ENCODE data around the gene FOXJ1. TPM values are rescaled to one million over a fixed set of nuclear protein-coding genes. Genes with fewer than 3 reads are reported as not detected.

FOXJ1 gene
- total RNA-seq, 1 experiment from 2014 or later = not detected

DNA sequence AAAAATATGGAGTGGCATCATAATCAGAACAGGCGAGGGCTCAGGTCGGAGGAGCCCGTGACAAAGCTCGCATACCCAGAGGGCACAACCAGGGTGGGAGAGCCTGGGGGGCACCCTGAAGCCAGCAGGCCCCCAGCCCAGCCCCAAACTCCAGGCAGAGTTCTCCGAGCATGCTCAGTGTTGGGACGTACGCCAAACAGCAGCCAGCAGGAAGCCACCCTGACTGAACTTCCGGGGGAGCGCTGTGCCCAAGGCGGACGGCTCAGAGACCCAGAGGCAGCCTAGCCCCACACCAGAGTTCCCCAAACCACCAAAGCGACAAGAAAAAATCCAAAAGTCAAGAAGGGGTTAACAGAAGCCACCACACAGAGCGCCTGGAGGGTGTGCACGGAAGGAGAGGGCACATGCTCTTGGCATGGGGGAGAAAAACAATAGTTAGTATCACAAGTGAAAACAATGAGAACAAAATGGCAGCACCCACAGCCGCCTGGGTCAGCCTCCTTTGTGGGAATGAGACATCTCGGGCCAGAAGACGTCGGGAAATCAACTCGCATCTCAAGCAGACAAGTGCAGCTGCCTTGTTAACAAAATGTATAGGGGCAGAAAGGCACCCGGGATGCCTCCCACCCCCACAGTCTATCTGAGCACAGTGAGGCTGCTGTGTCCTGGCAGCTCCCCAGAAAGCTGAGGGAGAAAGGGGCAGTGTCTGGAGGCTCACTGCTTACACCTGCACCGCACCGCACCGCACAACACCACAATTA is 49.3 kb downstream of the FOXJ1 start:
- no peak for DNase-seq (ENCODE audit: low read depth)

DNA sequence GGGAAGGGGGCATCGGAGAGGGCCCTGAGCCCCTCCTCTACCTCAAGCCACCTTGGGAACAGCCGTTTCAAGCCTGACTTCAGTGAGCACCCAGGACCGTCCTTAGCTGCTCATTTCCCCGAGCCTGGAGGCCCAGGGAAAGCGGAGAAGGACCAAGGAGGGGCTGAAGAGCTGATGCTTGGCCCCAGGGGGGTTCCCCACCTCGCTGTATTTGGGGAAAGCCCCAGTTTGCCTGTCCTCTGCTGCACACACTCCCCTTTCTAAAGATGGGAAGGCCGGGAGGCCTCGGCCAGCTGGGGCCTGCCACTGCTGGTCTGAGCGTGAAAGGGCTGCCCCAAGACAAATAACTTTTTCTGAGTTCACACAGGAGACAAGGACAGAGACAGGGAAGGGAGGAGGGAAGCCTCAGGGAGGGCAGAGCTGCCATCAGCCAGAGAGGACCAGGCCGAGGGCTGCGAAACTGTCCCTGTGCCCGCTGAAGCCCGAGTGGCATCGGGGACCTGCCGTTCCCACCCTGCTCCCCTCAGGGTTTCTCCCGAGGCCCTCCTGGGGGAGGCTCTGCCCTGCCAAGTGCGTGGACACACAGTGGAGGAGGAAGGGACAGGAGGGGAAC is 50.4 kb downstream of the FOXJ1 start:
- DNase-seq (ENCODE audit: low read depth) = no peak

DNA sequence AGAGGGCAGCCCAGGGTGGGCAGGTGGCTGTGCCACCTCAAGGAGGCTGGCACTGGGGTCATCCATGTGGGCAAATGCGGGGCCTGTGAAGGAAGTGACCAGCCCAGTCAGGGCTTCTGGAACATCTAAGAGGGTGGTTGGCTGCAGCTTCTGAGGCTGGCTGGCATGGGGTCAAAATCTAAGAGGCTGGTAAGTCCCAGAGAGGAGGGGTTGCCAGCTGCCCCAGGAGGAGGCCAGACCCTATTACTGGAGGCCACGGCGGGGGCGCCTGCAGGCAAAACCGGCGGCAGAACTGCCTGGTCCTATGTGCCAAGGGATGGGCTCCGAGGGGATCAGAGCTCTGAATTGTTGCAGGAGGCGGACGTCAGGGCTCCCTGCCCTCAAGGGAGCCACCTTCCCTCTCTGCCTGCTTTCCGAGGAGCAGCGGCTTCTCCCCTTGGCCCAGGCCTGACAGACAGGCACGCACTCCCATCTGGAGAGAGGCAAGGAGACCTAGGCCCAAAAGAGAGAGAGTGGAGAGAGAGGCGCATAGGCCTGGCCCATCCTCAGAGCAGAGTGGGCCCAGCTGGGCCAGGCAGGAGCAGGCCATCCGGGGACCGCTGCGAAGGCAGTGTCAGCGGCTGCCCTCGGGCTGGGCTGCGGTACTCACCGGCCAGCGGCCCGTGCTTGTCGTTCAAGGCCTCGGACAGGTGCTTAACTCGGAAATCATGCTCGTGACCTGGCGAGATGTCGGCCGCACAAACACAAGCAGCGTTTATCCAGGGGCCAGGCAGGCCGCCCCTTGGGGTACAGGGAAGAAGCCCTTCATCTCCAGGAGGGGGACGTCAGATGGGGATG is 51.1 kb downstream of the FOXJ1 start:
- no peak for DNase-seq (ENCODE audit: low read depth)

DNA sequence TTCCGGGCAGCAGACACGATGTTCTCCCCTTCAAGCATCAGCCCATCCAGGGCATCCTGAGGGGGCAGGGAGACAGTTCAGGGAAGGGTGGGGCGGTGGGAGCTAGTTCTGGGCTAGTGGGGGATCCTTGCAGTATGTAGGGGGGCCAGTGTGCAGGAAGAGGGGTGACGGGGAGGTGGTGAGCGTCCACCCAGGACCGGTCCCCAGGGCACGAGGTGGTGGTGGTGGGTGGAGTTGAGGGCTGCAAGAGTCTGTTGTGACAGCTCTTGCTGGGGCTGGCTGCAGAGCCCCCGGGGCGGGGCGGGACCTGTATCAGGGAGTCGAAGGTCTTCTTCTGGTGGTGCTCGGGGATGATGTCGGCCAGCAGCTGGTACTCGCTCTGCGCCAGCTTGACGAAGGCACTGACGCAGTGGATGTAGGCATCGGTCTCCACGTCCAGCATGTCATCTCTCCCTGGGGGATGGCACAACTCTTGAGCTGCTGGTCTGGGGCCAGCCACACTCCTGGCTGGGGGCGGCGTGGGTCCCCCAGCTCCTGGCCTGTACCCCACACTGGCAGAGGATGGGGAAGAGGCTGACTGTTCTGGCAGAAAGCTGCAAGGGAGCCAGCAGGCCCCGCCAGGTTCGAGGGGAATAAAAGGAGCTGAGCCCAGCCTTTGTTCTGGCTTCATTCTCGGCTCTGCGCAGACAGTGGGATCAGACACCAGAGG is 52.0 kb downstream of the FOXJ1 start:
- DNase-seq (ENCODE audit: low read depth) = no peak

DNA sequence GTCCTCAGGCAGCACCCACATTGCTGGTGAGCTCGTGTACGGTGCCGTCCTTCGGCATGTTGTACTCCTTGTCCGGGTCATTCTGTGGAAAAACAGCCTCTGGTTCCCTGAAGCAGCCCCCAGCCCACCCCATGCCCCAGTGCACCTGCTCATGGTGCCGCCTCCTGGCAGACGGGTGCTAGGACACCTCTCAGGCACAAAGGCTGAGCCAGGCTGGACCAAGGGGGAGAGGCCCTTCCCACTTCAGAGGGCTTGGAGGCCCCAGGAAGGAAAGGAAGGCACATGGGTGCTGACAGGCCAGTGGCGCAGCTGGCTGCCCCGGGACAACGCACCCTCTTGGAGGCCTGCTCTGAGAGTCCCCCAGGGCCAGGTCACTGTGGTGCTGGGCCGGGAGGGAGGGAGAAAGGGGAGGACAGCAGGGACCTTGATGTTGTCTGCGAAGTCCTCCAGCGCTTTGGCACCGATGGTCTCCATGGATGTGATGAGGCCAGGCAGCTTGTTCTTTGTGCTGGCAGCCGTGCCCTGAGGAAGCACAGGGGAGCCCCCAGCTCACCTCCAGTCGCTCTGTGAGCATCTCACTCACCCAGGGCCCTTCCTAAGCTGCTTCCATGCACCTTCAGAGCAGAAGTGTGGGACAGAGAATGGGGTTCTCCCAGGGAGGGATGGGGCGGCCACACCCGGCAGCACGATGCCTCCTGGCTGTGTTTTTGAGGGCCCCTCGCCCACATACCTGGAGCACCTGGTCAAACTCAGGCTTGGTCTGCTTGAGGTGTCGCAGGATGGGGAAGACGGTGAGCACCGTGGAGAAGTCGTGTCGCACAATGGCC is 52.8 kb downstream of the FOXJ1 start:
- DNase-seq (ENCODE audit: low read depth) = no peak

DNA sequence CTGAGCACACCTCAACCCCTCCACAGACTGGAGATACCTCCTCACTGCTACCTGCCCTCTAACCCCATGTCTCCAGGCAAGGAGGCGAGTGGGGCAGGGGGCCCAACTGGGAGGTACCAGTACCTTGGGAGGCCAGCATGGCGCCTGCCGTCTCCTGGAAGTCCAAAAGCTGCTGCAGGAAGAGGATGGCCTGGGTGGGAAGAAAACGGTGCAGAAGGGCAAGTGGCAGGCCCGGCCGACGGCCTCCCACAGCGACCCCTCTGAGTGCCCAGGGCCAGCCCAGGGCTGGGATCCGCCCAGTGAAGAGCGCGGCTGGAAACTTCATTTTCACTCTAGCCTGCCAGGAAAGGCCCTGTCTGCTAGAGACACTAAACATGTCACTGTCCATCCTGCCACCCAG is 53.5 kb downstream of the FOXJ1 start:
- no peak for DNase-seq (ENCODE audit: low read depth)

DNA sequence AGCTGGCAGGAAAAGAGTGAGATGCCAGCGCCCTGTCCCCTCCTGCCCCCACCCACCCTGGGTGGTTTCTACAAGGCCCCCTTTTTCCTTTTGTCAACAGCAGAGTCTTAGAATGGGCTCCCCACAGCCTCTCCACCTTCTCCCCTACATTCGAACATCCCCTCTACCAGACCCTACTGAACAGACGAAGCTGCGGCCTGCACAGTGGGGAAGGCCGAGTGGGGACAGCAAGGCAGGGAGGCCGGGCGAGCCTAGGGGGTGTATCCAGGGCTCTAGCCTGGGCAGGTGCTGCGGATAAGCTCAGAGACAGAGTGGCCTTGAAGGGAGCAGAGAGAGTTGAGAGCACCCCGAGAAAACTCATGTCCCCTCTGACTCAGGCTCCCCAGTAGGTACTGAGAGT is 54.7 kb downstream of the FOXJ1 start:
- DNase-seq (ENCODE audit: low read depth) = no peak

Other genes starting within 250 kb of the FOXJ1 start
- 8.5 and 14.4 TPM in 2 replicates for gene TRIM65, start 244.3 kb downstream of the FOXJ1 start, total RNA-seq (2014; rRNA removed; shearing (Covaris generic))
- 25.4 and 36.3 TPM in 2 replicates for gene MRPL38, start 236.4 kb downstream of the FOXJ1 start, total RNA-seq (2014; rRNA removed; shearing (Covaris generic))
- 6.0 and 8.0 TPM in 2 replicates for gene FBF1, start 200.2 kb downstream of the FOXJ1 start, total RNA-seq (2014; rRNA removed; shearing (Covaris generic))
- 21.4 TPM in 2 replicates for gene ACOX1, start 162.1 kb downstream of the FOXJ1 start, total RNA-seq (2014; rRNA removed; shearing (Covaris generic))
- 12.6 and 16.5 TPM in 2 replicates for gene TEN1, start 162.0 kb downstream of the FOXJ1 start, total RNA-seq (2014; rRNA removed; shearing (Covaris generic))
- 1.4 and 2.2 TPM in 2 replicates for gene CDK3, start 140.4 kb downstream of the FOXJ1 start, total RNA-seq (2014; rRNA removed; shearing (Covaris generic))
- not detected in 2 replicates for gene EVPL, start 113.9 kb downstream of the FOXJ1 start, total RNA-seq (2014; rRNA removed; shearing (Covaris generic))
- gene SRP68, start 68.7 kb downstream of the FOXJ1 start, total RNA-seq (2014; rRNA removed; shearing (Covaris generic)) = 16.3 and 21.1 TPM in 2 replicates
- gene GALR2, start 66.5 kb downstream of the FOXJ1 start, total RNA-seq (2014; rRNA removed; shearing (Covaris generic)) = not detected in 2 replicates
- not detected in 2 replicates for gene ZACN, start 62.1 kb downstream of the FOXJ1 start, total RNA-seq (2014; rRNA removed; shearing (Covaris generic))
- 32.4 and 45.0 TPM in 2 replicates for gene EXOC7, start 37.5 kb downstream of the FOXJ1 start, total RNA-seq (2014; rRNA removed; shearing (Covaris generic))
- gene RNF157, start 99.2 kb upstream of the FOXJ1 start, total RNA-seq (2014; rRNA removed; shearing (Covaris generic)) = 3.5 and 5.8 TPM in 2 replicates
- 20.5 and 22.0 TPM in 2 replicates for gene UBALD2, start 124.1 kb upstream of the FOXJ1 start, total RNA-seq (2014; rRNA removed; shearing (Covaris generic))
- 0.48 and 0.59 TPM in 2 replicates for gene QRICH2, start 167.0 kb upstream of the FOXJ1 start, total RNA-seq (2014; rRNA removed; shearing (Covaris generic))
- 54.8 and 55.7 TPM in 2 replicates for gene PRPSAP1, start 212.7 kb upstream of the FOXJ1 start, total RNA-seq (2014; rRNA removed; shearing (Covaris generic))
- gene SPHK1, start 243.4 kb upstream of the FOXJ1 start, total RNA-seq (2014; rRNA removed; shearing (Covaris generic)) = 34.6 and 37.6 TPM in 2 replicates